Left lung (tissue), 10 donors: ENCODE results near the gene SLC12A7. TPM values are rescaled to one million over a fixed set of nuclear protein-coding genes. Genes with fewer than 3 reads are reported as not detected.
A peak's percentile ranks its signal among the peaks of the same experiment; 100 is the strongest.

ENCODE experiments used
- ATAC-seq: fragments of 200-7000 bp; cut with Tn5 transposase; one replicate; pipeline ENCODE4 v1.9.1; 2020; ENCODE audit warnings: moderate library complexity
- DNase-seq, 4 donors: peaks; one replicate each; pipeline ENCODE4 v3.0.0-alpha.2; 2013 to 2020
- H3K27ac ChIP-seq, 2 donors: fragments of 200-600 bp; sonication (generic) in 1 of 2; one replicate each; pipeline versions ENCODE4 v1.5.0 to v1.8.0; 2020 to 2021
- H3K27me3 ChIP-seq, 2 donors: fragments of 200-600 bp; sonication (generic) in 1 of 2; one replicate each; pipeline versions ENCODE4 v1.5.0 to v1.8.0; 2020 to 2021
- H3K36me3 ChIP-seq, 2 donors: fragments of 200-600 bp; sonication (generic) in 1 of 2; one replicate each; pipeline versions ENCODE4 v1.5.0 to v1.8.0; 2020 to 2021
- H3K4me1 ChIP-seq, 2 donors: fragments of 200-600 bp; one replicate each; pipeline ENCODE4 v1.8.0; 2021
- H3K4me3 ChIP-seq, 2 donors: fragments of 200-600 bp; sonication (generic) in 1 of 2; one replicate each; pipeline versions ENCODE4 v1.5.0 to v1.8.0; 2020 to 2021; ENCODE audit warnings: mild to moderate bottlenecking in 1 of 2
- H3K9me3 ChIP-seq, 2 donors: fragments of 200-600 bp; sonication (generic) in 1 of 2; one replicate each; pipeline versions ENCODE4 v1.5.0 to v1.8.0; 2020 to 2021
- CTCF ChIP-seq, 2 donors: fragments of 200-600 bp; sonication (generic) in 1 of 2; IDR thresholded peaks; one replicate each; pipeline versions ENCODE4 v1.5.0 to v1.8.0; 2021; ENCODE audit warnings: antibody characterized with exemption in 2 of 2
- intact Hi-C, 2 donors: fragments of 100-400 bp; cut with DNase I; formaldehyde crosslinking; loops; one replicate each; pipeline versions ENCODE4 v1.11.2 to v1.14.2; 2022
- polyA plus RNA-seq, 6 donors: library from polyadenylated mRNA; unstranded; fragments of 120-200 nt; gene quantifications; one replicate each; pipeline ENCODE4 v1.2.1, GENCODE V29; 2013; ENCODE audit not compliant: insufficient read length in 6 of 6
- total RNA-seq, 2 donors: library from RNA; stranded (reverse); fragmentation: NEBNext Ultra II Directional; extraction: Animal tissue kit (Norgen Biotek cat#: 25700); gene quantifications; one replicate each; pipeline ENCODE4 v1.2.1, GENCODE V29; 2021
- donor health status: DM: no; HTN: yes; CAD: no.
- donor health status: DM: no; HTN: no; CAD: no.

Gene SLC12A7
- total and polyA plus RNA-seq, 8 donors, result 28.1 to 45.0 (median 32.3) TPM

GRCh38 chr5:1137567-1138444 is 25.9 kb upstream of the SLC12A7 start:
- no peak for TF ChIP-seq CTCF (IDR thresholded peaks at IDR 0.05)
- ATAC-seq, result no peak
- no peak overlapping the region for H3K4me3 ChIP-seq
- peaks cover 0 to 9% of the 10 kb centered on the region in 2 donors for H3K4me1 ChIP-seq
- DNase-seq, result peak in 1 of 4 donors; percentile 68
- intact Hi-C loops, result loop anchor here in 1 of 2 donors (10.0 kb wide), 1 partner anchor 143 kb away; no protein-coding TSS in a partner anchor
- no peaks in the 10 kb centered on the region for H3K27me3 ChIP-seq
- no peaks in the 10 kb centered on the region for H3K36me3 ChIP-seq
- H3K9me3 ChIP-seq, result no peaks in the 10 kb centered on the region
- no peak overlapping the region for H3K27ac ChIP-seq

- Histone ChIP-seq H3K9me3 (no peaks in the 10 kb centered on the region), H3K27ac (no peak overlapping the region), H3K27me3 (no peaks in the 10 kb centered on the region), H3K4me3 (no peak overlapping the region), H3K36me3 (no peaks in the 10 kb centered on the region), H3K4me1 (peaks cover 0 to 9% of the 10 kb centered on the region in 2 donors)
- no peak for TF ChIP-seq CTCF (IDR thresholded peaks at IDR 0.05)
- DNase-seq (no peak), ATAC-seq (no peak)
- intact Hi-C loops, result loop anchor here in 1 of 2 donors (10.0 kb wide), 1 partner anchor 142 kb away; no protein-coding TSS in a partner anchor
Measured at GRCh38 chr5:1136814-1137213, 25.0 kb upstream of the SLC12A7 start.

GRCh38 chr5:1135696-1136525 is 24.0 kb upstream of the SLC12A7 start:
- DNase-seq (no peak), ATAC-seq (no peak)
- H3K9me3 ChIP-seq, result no peaks in the 10 kb centered on the region
- H3K36me3 ChIP-seq, result no peaks in the 10 kb centered on the region
- no peaks in the 10 kb centered on the region for H3K27me3 ChIP-seq
- no peak overlapping the region for H3K4me3 ChIP-seq
- intact Hi-C loops, result loop anchor here in 1 of 2 donors (10.0 kb wide), 1 partner anchor 141 kb away; no protein-coding TSS in a partner anchor
- TF ChIP-seq CTCF (IDR thresholded peaks at IDR 0.05), result no peak
- H3K4me1 ChIP-seq, result peaks cover 0 to 12% of the 10 kb centered on the region in 2 donors
- H3K27ac ChIP-seq, result no peak overlapping the region

GRCh38 chr5:1134478-1134877 is 22.6 kb upstream of the SLC12A7 start:
- H3K36me3 ChIP-seq, result no peaks in the 10 kb centered on the region
- H3K27me3 ChIP-seq, result no peaks in the 10 kb centered on the region
- no peak for TF ChIP-seq CTCF (IDR thresholded peaks at IDR 0.05)
- no peak overlapping the region for H3K27ac ChIP-seq
- H3K4me3 ChIP-seq, result no peak overlapping the region
- peaks cover 0 to 3% of the 10 kb centered on the region in 2 donors for H3K4me1 ChIP-seq
- intact Hi-C loops, result loop anchor here in 1 of 2 donors (10.0 kb wide), 1 partner anchor 140 kb away; no protein-coding TSS in a partner anchor
- H3K9me3 ChIP-seq, result no peaks in the 10 kb centered on the region
- DNase-seq (no peak), ATAC-seq (no peak)
